GDM1 (cell line): ENCODE measurements around the gene SARDH.

Experiments used
- DNase-seq: peaks from one replicate; lab custom pipeline; 2025; lab: John Stamatoyannopoulos, UW

The SARDH gene

GRCh38 chr9:133702798-133703590 is 35.2 kb downstream of the SARDH start:
- DNase-seq = no peak

GRCh38 chr9:133701981-133702797 is 36.0 kb downstream of the SARDH start:
- DNase-seq = no peak

GRCh38 chr9:133701321-133701980 is 36.7 kb downstream of the SARDH start:
- DNase-seq = no peak

GRCh38 chr9:133700819-133701320 is 37.3 kb downstream of the SARDH start:
- DNase-seq = no peak

- DNase-seq = no peak
Observed at GRCh38 chr9:133699546-133699945, 38.6 kb downstream of the SARDH start.

- no peak for DNase-seq
Observed at GRCh38 chr9:133696071-133696472, 42.1 kb downstream of the SARDH start.

- DNase-seq = no peak
Observed at GRCh38 chr9:133694686-133695085, 43.5 kb downstream of the SARDH start.

- no peak for DNase-seq
Observed at GRCh38 chr9:133693703-133694529, 44.2 kb downstream of the SARDH start.

GRCh38 chr9:133693116-133693515 is 45.0 kb downstream of the SARDH start:
- DNase-seq = no peak

- no peak for DNase-seq
Observed at GRCh38 chr9:133692364-133692985, 45.7 kb downstream of the SARDH start.

- DNase-seq = no peak
Observed at GRCh38 chr9:133691626-133692363, 46.4 kb downstream of the SARDH start.

- DNase-seq = no peak
Observed at GRCh38 chr9:133691191-133691590, 47.0 kb downstream of the SARDH start.

- DNase-seq = no peak
Observed at GRCh38 chr9:133690081-133690561, 48.0 kb downstream of the SARDH start.

GRCh38 chr9:133689151-133689763 is 48.9 kb downstream of the SARDH start:
- DNase-seq = no peak

GRCh38 chr9:133687856-133688761 is 50.0 kb downstream of the SARDH start:
- no peak for DNase-seq

- no peak for DNase-seq
Observed at GRCh38 chr9:133686642-133687575, 51.2 kb downstream of the SARDH start.
